DOHH2 (cell line): ENCODE results near the gene CBLB.

Source experiments
- H3F3A ChIP-seq: fragments of 200-600 bp; sonication (generic), shearing (Covaris generic); 2 replicates; pipeline ENCODE4 v1.6.0; 2016; ENCODE audit warnings: antibody characterized with exemption, mild to moderate bottlenecking; ENCODE audit not compliant: control insufficient read depth, insufficient read depth
- H3K27ac ChIP-seq: fragments of 200-600 bp; sonication (generic); 2 replicates; pipeline ENCODE4 v1.5.1; 2014; ENCODE audit warnings: low read depth, mild to moderate bottlenecking, low read length, moderate library complexity
- H3K27me3 ChIP-seq: fragments of 200-600 bp; sonication (generic); 2 replicates; pipeline ENCODE4 v1.6.1; 2014; ENCODE audit warnings: mild to moderate bottlenecking, low read length, mixed read lengths; ENCODE audit not compliant: control insufficient read depth
- H3K36me3 ChIP-seq: fragments of 200-600 bp; sonication (generic); 2 replicates; pipeline ENCODE4 v1.6.1; 2014; ENCODE audit warnings: mild to moderate bottlenecking, low read length, moderate library complexity, mixed read lengths; ENCODE audit not compliant: control insufficient read depth
- H3K4me1 ChIP-seq: fragments of 200-600 bp; sonication (generic); 2 replicates; pipeline ENCODE4 v1.6.1; 2014; ENCODE audit warnings: mild to moderate bottlenecking, low read length, mixed read lengths; ENCODE audit not compliant: control insufficient read depth
- H3K4me2 ChIP-seq: fragments of 200-600 bp; sonication (generic); 2 replicates; pipeline ENCODE4 v1.6.0; 2014; ENCODE audit warnings: mild to moderate bottlenecking, low read length, moderate library complexity
- H3K4me3 ChIP-seq: fragments of 200-600 bp; sonication (generic); 2 replicates; pipeline ENCODE4 v1.5.1; 2014; ENCODE audit warnings: mild to moderate bottlenecking, low read length, mixed read lengths
- H3K79me2 ChIP-seq: fragments of 200-600 bp; sonication (generic); 2 replicates; pipeline ENCODE4 v1.6.1; 2014; ENCODE audit warnings: mild to moderate bottlenecking, low read length, mixed read lengths; ENCODE audit not compliant: control insufficient read depth
- H3K9me2 ChIP-seq: fragments of 200-600 bp; sonication (generic); replicated peaks from 2 replicates; pipeline ENCODE4 v1.6.1; 2014; ENCODE audit warnings: mild to moderate bottlenecking, low read length, mixed read lengths; ENCODE audit not compliant: control insufficient read depth
- H3K9me3 ChIP-seq: fragments of 200-600 bp; sonication (generic); 2 replicates; pipeline ENCODE4 v1.6.1; 2014; ENCODE audit warnings: antibody characterized with exemption, low read length, mixed read lengths; ENCODE audit not compliant: control insufficient read depth, insufficient read depth
- H4K20me1 ChIP-seq: fragments of 200-600 bp; sonication (generic); 2 replicates; pipeline ENCODE4 v1.6.0; 2014; ENCODE audit warnings: low read depth, mild to moderate bottlenecking, antibody characterized with exemption, low read length, moderate library complexity; ENCODE audit not compliant: control insufficient read depth, insufficient read depth
- EZH2phosphoT487 ChIP-seq: fragments of 200-600 bp; sonication (generic); IDR thresholded peaks from 2 replicates; pipeline ENCODE4 v1.6.1; 2017; ENCODE audit warnings: borderline replicate concordance, mild to moderate bottlenecking, antibody characterized with exemption, low read length, moderate library complexity, mixed read lengths
- TF ChIP-seq, protein P1 (sequence below): fragments of 200-600 bp; sonication (generic); IDR thresholded peaks from one replicate; pipeline ENCODE4 v1.5.1; 2014; ENCODE audit warnings: antibody characterized with exemption, mild to moderate bottlenecking, low read depth, low read length; ENCODE audit not compliant: poor library complexity, severe bottlenecking

The CBLB gene

DNA sequence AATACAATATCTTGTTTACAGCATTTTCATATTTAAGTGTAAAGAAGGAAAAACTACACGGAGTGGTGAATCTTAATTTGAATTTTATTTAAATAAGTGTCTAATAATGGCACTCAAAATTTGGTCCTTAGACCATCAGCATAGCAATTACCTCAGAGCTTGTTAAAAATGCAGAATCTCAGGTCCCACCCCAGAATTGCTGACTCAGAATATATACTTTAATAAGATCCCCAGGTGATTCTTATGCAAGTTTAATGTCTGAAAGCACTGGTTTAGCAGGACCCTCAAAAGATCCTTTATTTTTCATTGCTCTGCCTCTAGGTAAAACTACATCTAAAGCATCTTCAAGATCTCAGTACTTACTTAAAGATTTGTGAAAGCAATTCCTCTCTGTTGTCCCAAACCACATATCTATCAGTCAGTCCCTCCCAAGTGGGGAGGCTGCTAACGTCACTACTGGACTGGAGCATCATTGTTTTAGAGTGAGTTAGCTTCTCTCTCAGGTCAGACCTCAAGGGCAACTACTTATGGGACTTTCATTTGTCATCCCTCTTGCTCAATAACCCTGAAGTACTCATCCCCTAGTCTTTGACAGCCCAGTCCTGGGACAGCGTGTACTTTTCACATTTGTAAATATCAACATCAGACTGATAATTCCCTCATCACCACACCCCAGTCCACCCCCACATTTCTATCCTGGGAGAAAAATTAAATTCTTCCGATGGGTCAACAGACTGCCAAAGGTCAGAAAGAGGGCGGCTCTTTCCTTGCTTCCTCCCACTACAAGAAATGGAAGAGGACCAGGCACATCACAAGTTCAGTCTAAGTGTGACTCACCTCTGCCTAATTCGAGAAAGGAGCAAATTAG, 76.7 kb downstream of the CBLB start:
- no peak overlapping the region for H3K27ac ChIP-seq
- H3K4me1 ChIP-seq = peaks cover 16% of the 10 kb centered on the region
- H3K36me3 ChIP-seq = peaks cover 10% of the 10 kb centered on the region
- H3K4me3 ChIP-seq = no peak overlapping the region
- peaks cover 73% of the 10 kb centered on the region for H3K79me2 ChIP-seq
- no peak overlapping the region for H3K4me2 ChIP-seq
- no peaks in the 10 kb centered on the region for H3K9me2 ChIP-seq
- H3K27me3 ChIP-seq = no peaks in the 10 kb centered on the region
- H4K20me1 ChIP-seq = no peaks in the 10 kb centered on the region
- no peaks in the 10 kb centered on the region for H3F3A ChIP-seq
- peaks cover 3% of the 10 kb centered on the region; the same call in 1 of the 2 replicates for H3K9me3 ChIP-seq
- TF ChIP-seq, protein P1, sequence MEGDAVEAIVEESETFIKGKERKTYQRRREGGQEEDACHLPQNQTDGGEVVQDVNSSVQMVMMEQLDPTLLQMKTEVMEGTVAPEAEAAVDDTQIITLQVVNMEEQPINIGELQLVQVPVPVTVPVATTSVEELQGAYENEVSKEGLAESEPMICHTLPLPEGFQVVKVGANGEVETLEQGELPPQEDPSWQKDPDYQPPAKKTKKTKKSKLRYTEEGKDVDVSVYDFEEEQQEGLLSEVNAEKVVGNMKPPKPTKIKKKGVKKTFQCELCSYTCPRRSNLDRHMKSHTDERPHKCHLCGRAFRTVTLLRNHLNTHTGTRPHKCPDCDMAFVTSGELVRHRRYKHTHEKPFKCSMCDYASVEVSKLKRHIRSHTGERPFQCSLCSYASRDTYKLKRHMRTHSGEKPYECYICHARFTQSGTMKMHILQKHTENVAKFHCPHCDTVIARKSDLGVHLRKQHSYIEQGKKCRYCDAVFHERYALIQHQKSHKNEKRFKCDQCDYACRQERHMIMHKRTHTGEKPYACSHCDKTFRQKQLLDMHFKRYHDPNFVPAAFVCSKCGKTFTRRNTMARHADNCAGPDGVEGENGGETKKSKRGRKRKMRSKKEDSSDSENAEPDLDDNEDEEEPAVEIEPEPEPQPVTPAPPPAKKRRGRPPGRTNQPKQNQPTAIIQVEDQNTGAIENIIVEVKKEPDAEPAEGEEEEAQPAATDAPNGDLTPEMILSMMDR = no peak
- no peak for TF ChIP-seq EZH2phosphoT487

DNA sequence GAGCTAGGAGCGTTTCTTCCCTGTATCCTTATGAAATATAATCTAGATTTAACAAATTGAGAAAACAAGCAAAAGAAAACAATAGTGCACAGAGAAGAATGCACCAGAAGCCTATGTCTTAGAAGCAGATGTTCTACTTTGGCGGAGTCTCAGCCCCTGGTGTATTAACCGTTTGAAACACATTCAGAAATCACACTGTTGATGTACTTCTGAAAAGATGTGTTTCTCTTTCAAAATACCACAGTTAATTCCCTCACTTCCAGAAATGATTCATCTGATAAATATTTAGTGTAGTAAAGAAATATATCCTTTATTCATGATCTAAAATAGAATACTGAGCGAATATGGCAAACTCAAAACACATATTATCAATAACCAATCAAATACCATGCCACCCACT, 77.7 kb downstream of the CBLB start:
- no peaks in the 10 kb centered on the region for H3F3A ChIP-seq
- TF ChIP-seq EZH2phosphoT487 = no peak
- TF ChIP-seq, protein P1 = no peak
- H3K4me1 ChIP-seq = peaks cover 8% of the 10 kb centered on the region
- H3K27me3 ChIP-seq = no peaks in the 10 kb centered on the region
- 0 out of 2 replicates have a peak, but pooled peaks cover 2% of the 10 kb centered on the region for H3K36me3 ChIP-seq
- H4K20me1 ChIP-seq = no peaks in the 10 kb centered on the region
- no peak overlapping the region for H3K4me3 ChIP-seq
- H3K27ac ChIP-seq = no peak overlapping the region
- H3K9me3 ChIP-seq = peaks cover 2% of the 10 kb centered on the region; the same call in 1 of the 2 replicates
- H3K79me2 ChIP-seq = peaks cover 63% of the 10 kb centered on the region
- H3K9me2 ChIP-seq = no peaks in the 10 kb centered on the region
- H3K4me2 ChIP-seq = no peak overlapping the region

GRCh38 chr3:105790534-105790933, 78.3 kb downstream of the CBLB start:
- TF ChIP-seq, protein P1 = no peak
- no peak for TF ChIP-seq EZH2phosphoT487
- Histone ChIP-seq H3F3A (no peaks in the 10 kb centered on the region), H3K36me3 (no peaks in the 10 kb centered on the region), H3K79me2 (peaks cover 57% of the 10 kb centered on the region), H3K9me3 (no peaks in the 10 kb centered on the region), H4K20me1 (no peaks in the 10 kb centered on the region), H3K27ac (no peak overlapping the region), H3K9me2 (no peaks in the 10 kb centered on the region), H3K4me2 (no peak overlapping the region), H3K4me3 (no peak overlapping the region), H3K27me3 (no peaks in the 10 kb centered on the region), H3K4me1 (peaks cover 8% of the 10 kb centered on the region)
